Measurements from ENCODE around the gene B3GAT3.
"Not testable (repeated sequence)": the region's sequence is repeated elsewhere in the genome, so short reads cannot be mapped to it uniquely, and the experiment has no call there.

Gene B3GAT3

DNA sequence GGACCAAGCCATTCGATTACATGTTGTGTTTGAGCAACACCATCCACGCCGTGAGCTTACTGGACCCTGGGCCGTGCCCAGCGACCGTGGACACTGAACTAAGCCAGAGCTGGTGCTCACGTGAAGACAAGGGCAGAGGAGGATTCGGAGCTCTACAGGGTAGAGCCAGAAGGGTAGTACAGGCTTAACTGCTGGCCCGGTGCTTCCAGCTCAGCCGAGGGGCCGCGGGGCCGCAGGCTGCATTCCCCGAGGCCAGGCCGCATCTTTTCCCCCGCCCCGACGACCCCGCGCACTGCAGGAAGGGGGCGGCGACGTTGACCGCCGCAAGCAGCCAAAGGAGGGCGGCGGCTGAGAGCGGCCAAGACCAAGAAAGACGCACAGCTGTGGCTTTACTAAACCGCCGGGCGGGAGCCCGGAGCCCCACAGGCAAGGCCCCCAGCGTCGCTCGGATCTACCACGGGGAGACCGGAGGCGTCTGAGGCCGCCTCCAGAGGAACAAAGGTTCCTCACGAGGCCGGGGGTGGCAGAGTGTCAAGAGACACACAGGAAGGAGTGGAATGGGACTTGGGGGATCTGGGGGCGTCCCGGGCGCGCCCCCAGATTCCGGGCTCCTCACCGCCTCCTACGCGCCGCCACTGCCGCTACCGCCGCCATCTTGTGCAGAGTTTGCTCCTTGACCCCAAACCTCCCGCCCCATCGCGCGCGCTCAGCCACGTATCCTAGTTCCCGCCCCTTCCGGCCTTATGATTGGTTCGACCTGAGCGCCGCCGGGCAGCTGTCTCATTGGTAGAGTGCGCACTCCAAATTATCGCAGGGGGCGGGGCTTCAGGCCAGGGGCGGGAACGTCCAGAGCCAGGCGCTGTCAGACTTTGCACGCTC is 24.4 kb upstream of the B3GAT3 start, which contains the start of gene GANAB:
Gene GANAB, minus strand, starts transcription at position 668 of the 879 bp plus-strand sequence. Its CDS starts 14 bp downstream, at position 654.
- DNase-seq (ENCODE audit: low read depth, low spot score) = peak; percentile 99

- no peak for DNase-seq (ENCODE audit: low read depth, low spot score)
Observed at GRCh38 chr11:62645671-62645945, 23.8 kb upstream of the B3GAT3 start.

- no peak for DNase-seq (ENCODE audit: low read depth, low spot score)
Observed at GRCh38 chr11:62644220-62644619, 22.4 kb upstream of the B3GAT3 start.

GRCh38 chr11:62632492-62632891 is 10.7 kb upstream of the B3GAT3 start:
- DNase-seq (ENCODE audit: low read depth, low spot score) = no peak

GRCh38 chr11:62627713-62628112 is 5.9 kb upstream of the B3GAT3 start:
- no peak for DNase-seq (ENCODE audit: low read depth, low spot score)

GRCh38 chr11:62622476-62623089 is 797 bp upstream of the B3GAT3 start:
- DNase-seq (ENCODE audit: low read depth, low spot score) = no peak

DNA sequence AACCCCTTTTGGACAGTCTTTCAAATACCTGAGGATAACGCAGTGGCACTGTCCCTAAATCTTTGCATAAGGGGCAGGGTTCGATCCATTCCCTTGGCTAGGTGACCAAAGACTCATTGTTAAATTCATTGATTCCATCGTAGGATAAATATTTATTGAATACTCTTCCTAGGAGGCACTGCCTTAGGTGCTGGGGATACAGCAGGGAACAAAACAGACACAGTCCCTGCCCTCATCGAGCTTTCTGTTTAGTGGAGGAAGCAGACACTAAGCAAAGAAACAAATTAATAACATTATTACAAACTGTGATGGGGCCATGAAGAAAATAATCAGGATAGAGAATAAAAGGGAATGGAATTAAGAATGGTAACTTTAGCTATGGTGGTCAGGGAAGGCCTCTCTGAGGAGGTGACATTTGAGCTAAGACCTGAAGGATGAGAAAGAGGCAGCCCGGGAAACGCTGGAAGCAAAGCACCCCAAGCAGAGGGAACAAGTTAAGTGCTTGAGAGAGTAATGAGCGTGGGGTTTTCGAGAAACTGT is 689 bp downstream of the B3GAT3 start:
- DNase-seq (ENCODE audit: low read depth, low spot score) = no peak

GRCh38 chr11:62616957-62617356 is 4.8 kb downstream of the B3GAT3 start:
- DNase-seq (ENCODE audit: low read depth, low spot score) = not testable (repeated sequence)

GRCh38 chr11:62615521-62615920 is 6.3 kb downstream of the B3GAT3 start:
- DNase-seq (ENCODE audit: low read depth, low spot score) = no peak

DNA sequence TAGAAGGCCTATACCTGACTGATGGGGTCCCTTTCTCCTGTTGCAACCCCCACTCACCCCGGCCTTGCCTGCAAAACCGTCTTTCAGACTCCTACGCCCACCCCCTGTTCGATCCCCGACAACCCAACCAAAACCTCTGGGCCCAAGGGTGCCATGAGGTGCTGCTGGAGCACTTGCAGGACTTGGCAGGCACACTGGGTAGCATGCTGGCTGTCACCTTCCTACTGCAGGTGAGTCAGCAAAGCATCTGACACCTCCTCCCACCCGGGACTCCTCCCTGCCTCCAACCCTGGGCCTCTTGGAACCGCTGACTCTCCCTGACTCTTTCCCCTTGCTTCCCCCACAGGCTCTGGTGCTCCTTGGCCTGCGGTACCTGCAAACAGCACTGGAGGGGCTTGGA is 7.5 kb downstream of the B3GAT3 start:
- no peak for DNase-seq (ENCODE audit: low read depth, low spot score)

- no peak for DNase-seq (ENCODE audit: low read depth, low spot score)
Observed at GRCh38 chr11:62613291-62613778, 8.5 kb downstream of the B3GAT3 start.

DNA sequence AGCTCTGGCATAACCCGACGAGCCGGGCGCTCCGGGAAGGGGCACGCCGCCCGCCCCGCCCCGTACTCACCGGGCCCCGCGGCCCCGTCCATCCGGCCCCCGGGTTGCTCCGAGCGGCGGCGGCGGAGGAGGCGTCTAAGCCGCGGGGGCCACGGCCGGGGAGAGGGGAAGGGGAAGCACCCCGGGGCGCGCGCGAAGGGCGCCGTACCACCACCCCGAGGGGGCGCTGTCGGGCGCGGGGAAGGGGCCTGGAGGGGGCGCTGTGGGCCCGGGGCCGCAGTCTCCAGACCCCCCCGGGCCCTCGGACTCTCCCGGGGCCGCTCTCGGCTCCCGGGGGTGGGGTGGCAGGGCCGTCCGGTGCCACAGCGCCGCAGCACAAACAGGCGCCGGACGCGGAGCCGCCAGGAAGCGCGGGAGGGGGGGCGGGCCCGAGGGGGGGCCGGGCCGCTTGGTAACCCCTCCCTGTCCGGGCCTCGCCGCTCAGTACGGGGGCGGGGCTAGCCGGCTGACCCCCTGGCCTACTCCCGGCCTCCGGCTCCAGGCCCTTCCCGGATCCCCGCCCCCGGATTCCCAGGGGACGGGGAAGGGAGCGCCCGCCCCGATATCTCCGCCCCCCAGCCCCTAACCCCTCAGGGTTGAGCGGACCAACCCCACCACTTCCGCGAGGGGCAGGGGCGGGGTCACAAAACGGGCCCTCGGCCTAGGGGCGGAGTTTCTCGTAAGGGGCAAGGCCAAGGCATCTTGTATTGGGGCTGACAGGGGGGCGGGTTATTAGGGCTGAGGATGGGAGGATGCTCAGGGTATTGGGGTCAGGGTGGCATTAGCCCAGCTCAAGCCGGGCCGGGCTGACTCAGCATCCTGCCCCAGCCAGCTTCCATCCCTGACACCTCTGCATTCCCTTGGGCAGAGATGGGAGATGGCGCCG is 9.2 kb downstream of the B3GAT3 start, which contains the start of the genes EML3 and ROM1:
Gene EML3, minus strand, starts transcription at position 410 of the 925 bp plus-strand sequence. Its CDS starts 318 bp downstream, at position 92.
Gene ROM1, plus strand, starts transcription at position 892 of the 925 bp plus-strand sequence. Its CDS starts 25 bp downstream, at position 917.
- peak; percentile 82 for DNase-seq (ENCODE audit: low read depth, low spot score)

DNA sequence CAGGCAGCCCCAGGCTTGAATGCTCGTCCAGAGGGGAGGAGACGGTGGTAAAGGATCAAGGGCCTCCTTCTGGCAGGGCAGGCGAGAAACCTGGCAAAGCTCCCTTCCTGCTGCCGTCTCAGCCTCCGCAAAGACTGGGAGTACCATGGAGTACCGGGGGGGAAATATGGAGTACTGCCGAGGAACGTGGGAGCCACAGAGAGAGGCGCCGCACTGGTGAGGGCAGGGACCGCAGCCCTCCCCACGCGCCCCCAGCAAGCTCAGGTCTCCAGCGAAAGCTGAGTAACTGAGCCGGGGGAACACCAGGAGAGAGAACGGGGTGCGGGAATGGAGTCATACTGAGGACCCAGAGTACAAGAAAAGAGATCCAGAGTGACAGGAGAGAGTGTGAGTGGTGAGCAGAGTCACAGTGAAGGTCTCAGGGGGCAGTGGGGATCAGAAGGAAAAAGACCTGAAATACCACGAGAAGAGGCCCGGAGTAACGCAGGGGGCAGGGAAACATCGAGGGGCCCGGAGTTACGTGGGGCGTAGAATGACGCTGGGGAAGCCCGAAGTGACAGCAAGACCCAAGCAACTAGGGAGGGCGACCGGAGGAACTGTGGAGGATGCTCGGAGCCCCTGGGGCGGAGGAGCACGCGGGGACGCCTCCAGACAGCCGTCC is 10.0 kb downstream of the B3GAT3 start:
- no peak for DNase-seq (ENCODE audit: low read depth, low spot score)

GRCh38 chr11:62610814-62611704 is 10.7 kb downstream of the B3GAT3 start:
- no peak for DNase-seq (ENCODE audit: low read depth, low spot score)

GRCh38 chr11:62610403-62610802 is 11.4 kb downstream of the B3GAT3 start:
- no peak for DNase-seq (ENCODE audit: low read depth, low spot score)

GRCh38 chr11:62608776-62609175 is 13.0 kb downstream of the B3GAT3 start:
- DNase-seq (ENCODE audit: low read depth, low spot score) = no peak

GRCh38 chr11:62607714-62608113 is 14.1 kb downstream of the B3GAT3 start:
- DNase-seq (ENCODE audit: low read depth, low spot score) = no peak

- DNase-seq (ENCODE audit: low read depth, low spot score) = no peak
Observed at GRCh38 chr11:62605902-62606301, 15.9 kb downstream of the B3GAT3 start.

DNA sequence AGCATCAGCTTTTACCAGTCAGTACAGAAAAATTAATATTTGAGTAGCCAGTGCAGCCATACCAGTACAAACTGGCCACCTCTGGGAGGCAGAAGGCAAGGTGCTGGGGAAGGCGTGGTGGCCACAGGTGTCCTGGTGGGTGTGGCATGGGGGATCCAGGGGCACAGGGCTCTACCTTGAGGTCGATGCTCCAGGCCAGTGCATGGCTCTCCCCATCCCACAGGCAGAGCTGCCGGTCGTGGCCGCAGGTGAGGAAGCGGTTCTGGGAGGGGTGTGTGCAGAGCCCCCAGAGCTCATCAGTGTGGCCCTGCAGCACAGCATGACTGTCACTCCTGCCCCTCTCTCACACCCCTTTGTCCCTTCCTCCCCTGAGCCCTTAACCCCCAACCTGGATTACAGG is 16.3 kb downstream of the B3GAT3 start:
- no peak for DNase-seq (ENCODE audit: low read depth, low spot score)
